H1 (cell line): ENCODE results near the gene KRT9. TPM values are rescaled to one million over a fixed set of nuclear protein-coding genes. Genes with fewer than 3 reads are reported as not detected.

Experiments used
- ASH2L ChIP-seq: fragments of 200-600, 300-600 bp; sonication (generic); IDR thresholded peaks from one replicate; pipeline ENCODE4 v1.7.1; 2017; ENCODE audit warnings: low read length
- EGR1 ChIP-seq: IDR thresholded peaks from 2 replicates; pipeline ENCODE4 v1.6.1; 2011; ENCODE audit warnings: low read depth, low read length, borderline replicate concordance
- EZH2 ChIP-seq: fragments of 200-600 bp; sonication (generic); IDR thresholded peaks from 2 replicates; pipeline ENCODE4 v1.7.1; 2012; ENCODE audit warnings: low read depth, mild to moderate bottlenecking, moderate library complexity, low read length, inconsistent platforms; ENCODE audit not compliant: severe bottlenecking
- NANOG ChIP-seq: IDR thresholded peaks from 2 replicates; pipeline ENCODE4 v1.6.1; 2011; ENCODE audit warnings: low read length, low read depth, mild to moderate bottlenecking, inconsistent platforms; ENCODE audit not compliant: insufficient read depth, poor library complexity, severe bottlenecking
- RNF2 ChIP-seq: fragments of 200-900, 300-1000 bp; sonication (generic); IDR thresholded peaks from 2 replicates; pipeline ENCODE4 v1.7.1; 2016; ENCODE audit warnings: borderline replicate concordance, low read depth, mild to moderate bottlenecking, antibody characterized with exemption, low read length; ENCODE audit not compliant: poor library complexity, severe bottlenecking; ENCODE audit errors: missing control alignments
- YY1 ChIP-seq: IDR thresholded peaks from 2 replicates; pipeline ENCODE4 v1.6.1; 2011; ENCODE audit warnings: low read depth, mild to moderate bottlenecking, low read length
- polyA plus RNA-seq, 7 experiments: library from polyadenylated mRNA; depleted of rRNA in 3 of 7; stranded (reverse) in 5 of 7; unstranded in 2 of 7; fragments of >200 nt in 5 of 7; fragments of 200-250 nt in 2 of 7; gene quantifications; 1 replicate in 5 of 7; 2 replicates in 1 of 7; 4 replicates in 1 of 7; pipeline versions ENCODE4 v1.2.1 to v1.2.3, GENCODE V29; 2011 to 2013; ENCODE audit warnings: missing spikeins in 2 of 7, mixed read lengths in 2 of 7
- total RNA-seq: library from RNA; stranded (reverse); fragmentation: NEBNext Ultra II Directional; extraction: Animal tissue kit (Norgen Biotek cat#: 25700); gene quantifications from 2 replicates; pipeline ENCODE4 v1.2.1, GENCODE V29; 2021

The KRT9 gene
- total and polyA plus RNA-seq, 2 of the 8 experiments (the other 6 are each of a cell fraction or from before 2014, with no cell fraction given) = not detected

DNA sequence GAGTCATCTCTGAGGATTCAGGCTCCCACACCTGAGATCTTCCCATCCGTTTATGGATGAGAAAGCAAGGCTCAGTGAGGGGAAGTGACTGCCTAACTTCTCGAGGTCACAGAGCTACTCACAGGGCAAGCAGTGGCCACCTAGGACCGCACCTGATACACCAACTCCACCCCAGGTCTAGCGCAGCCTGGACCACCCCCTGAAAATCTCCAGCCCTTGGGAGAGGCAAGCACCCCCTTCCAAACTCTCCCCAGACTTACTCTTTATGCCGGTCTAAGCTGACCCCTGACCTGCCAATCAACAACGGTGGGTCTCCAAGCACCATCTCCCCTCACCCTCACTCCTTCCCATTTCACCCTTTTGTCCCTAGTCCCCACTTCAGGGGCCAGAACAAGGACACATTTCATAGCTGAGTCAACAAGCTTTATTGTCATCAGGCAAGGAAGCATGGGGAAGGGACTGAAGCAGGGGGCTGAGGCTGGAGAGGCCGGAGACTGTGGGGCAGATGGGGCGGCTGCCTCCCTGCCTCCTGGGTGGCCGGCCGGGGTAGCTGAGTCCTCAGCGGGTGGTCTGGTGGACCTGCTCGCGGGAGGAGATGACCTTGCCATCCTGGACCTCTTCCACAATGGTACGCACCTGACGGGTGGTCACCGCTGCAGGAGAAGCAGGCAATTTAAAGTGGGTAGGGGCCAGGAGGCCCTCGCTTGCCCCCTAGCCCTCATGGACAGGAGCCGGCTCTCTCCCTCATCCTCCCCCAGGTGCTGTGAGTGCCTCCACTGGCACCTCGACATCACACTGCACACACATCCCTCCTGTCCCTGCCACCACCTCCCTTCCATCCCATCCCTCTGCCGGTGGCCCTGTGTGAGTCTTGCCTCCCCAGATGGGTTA lies 47.4 kb upstream of the KRT9 start (continued):
- TF ChIP-seq RNF2 = no peak
- no peak for TF ChIP-seq EGR1
- TF ChIP-seq ASH2L = no peak
- no peak for TF ChIP-seq NANOG
- TF ChIP-seq YY1 = no peak
- no peak for TF ChIP-seq EZH2
